ENCODE data around the gene ZNF75A.
A peak's percentile ranks its signal among the peaks of the same experiment; 100 is the strongest.

ZNF75A gene

GRCh38 chr16:3363793-3364192 lies 58.5 kb downstream of the ZNF75A start:
- Histone ChIP-seq H3K9ac (ENCODE audit: low read depth, low read length, poor library complexity) (no peak overlapping the region), H2BK120ac (ENCODE audit: low read depth, low read length) (no peak overlapping the region), H3K36me3 (replicated peaks in 1 of 2; ENCODE audit: control insufficient read depth in 2 of 2, insufficient read depth in 2 of 2, low read length in 2 of 2) (no peaks in the 10 kb centered on the region), H3K79me1 (ENCODE audit: low read depth, low read length) (peaks cover 4% of the 10 kb centered on the region), H3K4me2 (ENCODE audit: insufficient read depth, low read length, poor library complexity, severe bottlenecking) (no peak overlapping the region), H3K9me3 (replicated peaks in 1 of 2; ENCODE audit: control insufficient read depth in 2 of 2, insufficient read depth in 1 of 2, low read depth in 1 of 2, low read length in 2 of 2) (peaks cover 0 to 9% of the 10 kb centered on the region in 2 donors), H2AK5ac (ENCODE audit: low read depth, low read length) (no peak overlapping the region), H3K18ac (ENCODE audit: low read length) (no peak overlapping the region), H2BK15ac (ENCODE audit: low read length) (no peak overlapping the region), H4K91ac (ENCODE audit: low read depth, low read length, poor library complexity) (no peak overlapping the region), H3K4me3 (ENCODE audit: low read length in 2 of 2) (no peak overlapping the region), H4K8ac (ENCODE audit: low read depth, low read length) (no peak overlapping the region), H3K27ac (replicated peaks; ENCODE audit: low read length) (no peak overlapping the region), H3K23ac (ENCODE audit: low read depth, low read length, poor library complexity) (no peak overlapping the region), H3K4me1 (ENCODE audit: control insufficient read depth in 2 of 2, insufficient read depth in 1 of 2, low read depth in 1 of 2, low read length in 2 of 2) (no peaks in the 10 kb centered on the region), H3K27me3 (ENCODE audit: control insufficient read depth in 3 of 3, insufficient read depth in 3 of 3, low read depth in 1 of 3, low read length in 3 of 3) (peaks cover 0 to 4% (median 0%) of the 10 kb centered on the region in 3 experiments), H2BK12ac (ENCODE audit: low read length) (no peak overlapping the region), H3K4ac (ENCODE audit: low read length) (no peak overlapping the region), H3K14ac (ENCODE audit: low read length) (no peak overlapping the region), H2AFZ (ENCODE audit: low read length) (no peak overlapping the region), H2BK5ac (ENCODE audit: low read length) (no peak overlapping the region)
- no peak for DNase-seq (ENCODE audit: low spot score)
- WGBS, 2 donors (ENCODE audit: extremely low coverage in 2 of 2, insufficient read length in 2 of 2, insufficient replicate concordance in 1 of 2): no CpG with 5 or more reads among the region's 7 CpGs

GRCh38 chr16:3364774-3365427 lies 59.6 kb downstream of the ZNF75A start:
- H2BK15ac ChIP-seq (ENCODE audit: low read length): no peak overlapping the region
- DNase-seq (ENCODE audit: low spot score): no peak
- H3K14ac ChIP-seq (ENCODE audit: low read length): no peak overlapping the region
- H3K27ac ChIP-seq (replicated peaks; ENCODE audit: low read length): no peak overlapping the region
- H3K9me3 ChIP-seq (replicated peaks in 1 of 2; ENCODE audit: control insufficient read depth in 2 of 2, insufficient read depth in 1 of 2, low read depth in 1 of 2, low read length in 2 of 2): peaks cover 0 to 9% of the 10 kb centered on the region in 2 donors
- H4K8ac ChIP-seq (ENCODE audit: low read depth, low read length): no peak overlapping the region
- no peak overlapping the region for H3K4me2 ChIP-seq (ENCODE audit: insufficient read depth, low read length, poor library complexity, severe bottlenecking)
- no peak overlapping the region for H2BK12ac ChIP-seq (ENCODE audit: low read length)
- no peak overlapping the region for H2AK5ac ChIP-seq (ENCODE audit: low read depth, low read length)
- peaks cover 4% of the 10 kb centered on the region for H3K79me1 ChIP-seq (ENCODE audit: low read depth, low read length)
- H3K9ac ChIP-seq (ENCODE audit: low read depth, low read length, poor library complexity): no peak overlapping the region
- H3K18ac ChIP-seq (ENCODE audit: low read length): no peak overlapping the region
- WGBS, 2 donors (ENCODE audit: extremely low coverage in 2 of 2, insufficient read length in 2 of 2, insufficient replicate concordance in 1 of 2): no CpG with 5 or more reads among the region's 42 CpGs
- peak overlapping the region in 1 of 2 donors; percentile 7 for H3K4me3 ChIP-seq (ENCODE audit: low read length in 2 of 2)
- peaks cover 0 to 4% (median 0%) of the 10 kb centered on the region in 3 experiments for H3K27me3 ChIP-seq (ENCODE audit: control insufficient read depth in 3 of 3, insufficient read depth in 3 of 3, low read depth in 1 of 3, low read length in 3 of 3)
- no peaks in the 10 kb centered on the region for H3K36me3 ChIP-seq (replicated peaks in 1 of 2; ENCODE audit: control insufficient read depth in 2 of 2, insufficient read depth in 2 of 2, low read length in 2 of 2)
- no peak overlapping the region for H3K23ac ChIP-seq (ENCODE audit: low read depth, low read length, poor library complexity)
- no peak overlapping the region for H4K91ac ChIP-seq (ENCODE audit: low read depth, low read length, poor library complexity)
- peak overlapping the region; percentile 28 for H2AFZ ChIP-seq (ENCODE audit: low read length)
- no peak overlapping the region for H3K4ac ChIP-seq (ENCODE audit: low read length)
- no peaks in the 10 kb centered on the region for H3K4me1 ChIP-seq (ENCODE audit: control insufficient read depth in 2 of 2, insufficient read depth in 1 of 2, low read depth in 1 of 2, low read length in 2 of 2)
- H2BK120ac ChIP-seq (ENCODE audit: low read depth, low read length): no peak overlapping the region
- no peak overlapping the region for H2BK5ac ChIP-seq (ENCODE audit: low read length)
